Ovary (tissue), 9 donors: ENCODE results near the gene SLC30A7. TPM values are rescaled to one million over a fixed set of nuclear protein-coding genes. Genes with fewer than 3 reads are reported as not detected.

ENCODE experiments used
- DNase-seq, 5 donors: peaks; one replicate each; pipeline ENCODE4 v3.0.0-alpha.2; 2019 to 2020
- H3K27ac ChIP-seq, 2 donors: fragments of 200-600 bp; one replicate each; pipeline versions ENCODE4 v1.5.1 to v1.8.0; 2019 to 2022
- H3K27me3 ChIP-seq: fragments of 200-600 bp; one replicate; pipeline ENCODE4 v1.8.0; 2022
- H3K36me3 ChIP-seq: fragments of 200-600 bp; sonication (generic); one replicate; pipeline ENCODE4 v1.5.1; 2019
- H3K4me1 ChIP-seq: one replicate; pipeline ENCODE4 v1.8.1; 2013; ENCODE audit warnings: mild to moderate bottlenecking, moderate library complexity; ENCODE audit not compliant: insufficient read depth
- H3K4me3 ChIP-seq: fragments of 200-600 bp; sonication (generic); one replicate; pipeline ENCODE4 v1.5.1; 2017
- H3K9me3 ChIP-seq, 2 donors: fragments of 200-600 bp in 1 of 2; sonication (generic) in 1 of 2; one replicate each; pipeline versions ENCODE4 v1.5.1 to v1.8.1; 2013 to 2019; ENCODE audit warnings: mild to moderate bottlenecking in 1 of 2, moderate library complexity in 1 of 2
- EP300 ChIP-seq: sonication (generic); formaldehyde crosslinking; IDR thresholded peaks from one replicate; pipeline ENCODE4 v1.6.1; 2017; ENCODE audit warnings: antibody characterized with exemption
- POLR2A ChIP-seq: fragments of 450-650 bp; IDR thresholded peaks from one replicate; pipeline ENCODE4 v1.6.1; 2017; ENCODE audit warnings: antibody characterized with exemption, mild to moderate bottlenecking, moderate library complexity
- WGBS, 3 donors: extraction: QIAGEN DNeasy Blood & Tissue Kit in 1 of 3; methylation state at CpG; one replicate each; pipeline versions ENCODE4 v1.1.5 to v1.1.7; 2013 to 2017; 5-methylcytosine and 5-hydroxymethylcytosine counted together
- intact Hi-C, 4 donors: fragments of 100-400 bp; cut with DNase I; formaldehyde crosslinking; loops; one replicate each; pipeline versions ENCODE4 v1.11.0 to v1.15.1; 2022 to 2023
- polyA plus RNA-seq, 2 donors: library from polyadenylated mRNA; stranded (reverse); fragments of 200-250 nt in 1 of 2; fragments of 350-450 nt in 1 of 2; fragmentation: Illumina TruSeq in 1 of 2; extraction: RNeasy Lipid Tissue Mini Kit (QIAGEN cat#74804) in 1 of 2; gene quantifications; one replicate each; pipeline ENCODE4 v1.2.3, GENCODE V29; 2013 to 2014
- total RNA-seq, 7 donors: library from RNA; depleted of rRNA in 2 of 7; stranded (reverse); fragments of >200 nt in 2 of 7; fragmentation: NEBNext Ultra II Directional in 3 of 7; extraction: Animal tissue kit (Norgen Biotek cat#: 25700) in 3 of 7; gene quantifications; one replicate each; pipeline versions ENCODE4 v1.1.0 to v1.2.4, GENCODE V29; 2016 to 2023
- TF ChIP-seq, protein P1 (sequence below), 3 donors: fragments of 450-650 bp in 2 of 3; fragments of 200-600 bp in 1 of 3; IDR thresholded peaks; one replicate each; pipeline versions ENCODE4 v1.5.1 to v1.8.0; 2016 to 2022; ENCODE audit warnings: antibody characterized with exemption in 3 of 3, mild to moderate bottlenecking in 1 of 3
- donor health status: DM: no; HTN: no; CAD: no; lungs with moderate emphysema.
- donor health status: DM: no; HTN: no; CAD: no.
- donor health status: Bipolar disorder and iron deficiency.
- donor health status: DM: yes; HTN: yes; CAD: no.
- donor health status: DM: no; HTN: no; CAD: no.
- donor health status: DM: yes; HTN: yes; CAD: no.

Gene SLC30A7
- total and polyA plus RNA-seq, 9 donors = 4.1 to 25.3 (median 15.4) TPM

DNA sequence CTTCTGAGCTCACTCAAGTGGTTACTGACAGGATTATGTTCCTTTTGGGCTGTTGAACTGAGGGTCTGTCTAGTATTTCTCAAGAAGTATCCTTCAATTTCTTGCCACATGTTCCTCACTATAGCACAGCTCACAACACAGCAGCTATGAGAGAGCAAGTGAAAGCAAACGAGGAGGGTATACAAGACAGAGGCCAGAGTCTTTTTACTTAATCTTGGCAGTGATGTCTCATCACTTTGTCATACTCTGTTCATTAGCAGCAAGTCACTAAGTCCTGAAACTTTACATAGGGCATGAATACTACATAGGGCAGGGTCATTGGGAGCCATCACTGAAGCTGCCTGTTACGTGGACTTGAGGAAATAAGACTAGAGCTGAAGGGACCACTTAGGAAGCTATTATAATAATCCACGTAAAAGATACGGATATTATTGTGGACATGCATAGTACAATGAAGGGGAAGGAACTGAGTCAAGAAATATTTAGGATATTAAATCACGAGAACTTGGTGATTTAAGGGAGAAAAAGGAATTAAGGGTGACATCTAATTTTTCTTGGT is 63.7 kb downstream of the SLC30A7 start:
- H3K36me3 ChIP-seq = no peaks in the 10 kb centered on the region
- intact Hi-C loops = no loop called here
- no peak for DNase-seq
- no peaks in the 10 kb centered on the region for H3K9me3 ChIP-seq
- H3K27ac ChIP-seq = no peak overlapping the region
- no peak overlapping the region for H3K4me3 ChIP-seq
- 91 to 95% (median 92%) methylated on average over 5 of the region's 5 CpGs for WGBS, 3 donors
- TF ChIP-seq EP300 = no peak
- TF ChIP-seq, protein P1, sequence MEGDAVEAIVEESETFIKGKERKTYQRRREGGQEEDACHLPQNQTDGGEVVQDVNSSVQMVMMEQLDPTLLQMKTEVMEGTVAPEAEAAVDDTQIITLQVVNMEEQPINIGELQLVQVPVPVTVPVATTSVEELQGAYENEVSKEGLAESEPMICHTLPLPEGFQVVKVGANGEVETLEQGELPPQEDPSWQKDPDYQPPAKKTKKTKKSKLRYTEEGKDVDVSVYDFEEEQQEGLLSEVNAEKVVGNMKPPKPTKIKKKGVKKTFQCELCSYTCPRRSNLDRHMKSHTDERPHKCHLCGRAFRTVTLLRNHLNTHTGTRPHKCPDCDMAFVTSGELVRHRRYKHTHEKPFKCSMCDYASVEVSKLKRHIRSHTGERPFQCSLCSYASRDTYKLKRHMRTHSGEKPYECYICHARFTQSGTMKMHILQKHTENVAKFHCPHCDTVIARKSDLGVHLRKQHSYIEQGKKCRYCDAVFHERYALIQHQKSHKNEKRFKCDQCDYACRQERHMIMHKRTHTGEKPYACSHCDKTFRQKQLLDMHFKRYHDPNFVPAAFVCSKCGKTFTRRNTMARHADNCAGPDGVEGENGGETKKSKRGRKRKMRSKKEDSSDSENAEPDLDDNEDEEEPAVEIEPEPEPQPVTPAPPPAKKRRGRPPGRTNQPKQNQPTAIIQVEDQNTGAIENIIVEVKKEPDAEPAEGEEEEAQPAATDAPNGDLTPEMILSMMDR (IDR thresholded peaks at IDR 0.05) = no peak
- TF ChIP-seq POLR2A = no peak
- no peaks in the 10 kb centered on the region for H3K27me3 ChIP-seq
- no peaks in the 10 kb centered on the region for H3K4me1 ChIP-seq

DNA sequence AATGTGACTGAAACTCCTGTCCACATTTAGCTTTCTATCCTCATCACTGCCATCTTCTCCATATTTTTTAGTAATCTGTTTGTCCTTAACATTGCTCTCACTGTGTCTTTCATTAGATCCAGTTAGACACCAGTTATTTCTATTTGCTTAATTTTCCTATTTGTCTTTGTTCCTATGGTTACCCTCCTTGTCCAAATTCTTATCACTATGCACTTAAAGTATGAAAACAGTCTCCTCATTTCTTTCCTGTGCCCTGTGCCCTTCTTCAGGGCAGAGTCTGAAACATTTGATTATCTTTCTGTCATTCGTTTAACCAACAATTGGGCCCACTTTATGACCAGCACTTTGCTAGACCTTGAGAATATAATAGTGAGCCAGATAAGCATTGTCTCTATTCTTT is 64.2 kb downstream of the SLC30A7 start:
- intact Hi-C loops = no loop called here
- no peak for DNase-seq
- Histone ChIP-seq H3K36me3 (no peaks in the 10 kb centered on the region), H3K9me3 (no peaks in the 10 kb centered on the region), H3K4me1 (no peaks in the 10 kb centered on the region), H3K27me3 (no peaks in the 10 kb centered on the region), H3K27ac (no peak overlapping the region), H3K4me3 (no peak overlapping the region)
- TF ChIP-seq POLR2A = no peak
- 37 to 63% (median 52%) methylated on average over 1 of the region's 1 CpG for WGBS, 3 donors

DNA sequence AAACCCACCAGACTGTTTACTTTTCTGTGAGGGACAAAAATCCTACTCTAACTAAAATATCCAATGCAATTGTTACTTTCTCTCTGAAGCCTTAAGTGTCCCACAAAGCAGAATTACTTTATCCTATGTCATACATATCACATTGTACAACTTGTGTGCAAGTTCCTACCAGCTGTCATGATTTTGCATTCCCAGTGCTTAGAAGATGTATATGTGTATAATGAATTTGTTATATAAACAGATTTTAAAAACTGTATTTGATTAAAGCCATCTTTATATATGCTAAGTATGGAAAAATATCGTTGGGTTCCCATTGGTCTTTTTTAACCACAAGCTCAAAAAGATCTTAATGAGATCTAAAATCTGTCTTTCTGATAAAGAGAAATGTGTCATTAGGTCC is 72.7 kb downstream of the SLC30A7 start:
- intact Hi-C loops = no loop called here
- Histone ChIP-seq H3K4me1 (no peaks in the 10 kb centered on the region), H3K27me3 (no peaks in the 10 kb centered on the region), H3K36me3 (no peaks in the 10 kb centered on the region), H3K4me3 (no peak overlapping the region), H3K27ac (no peak overlapping the region), H3K9me3 (no peaks in the 10 kb centered on the region)
- DNase-seq = no peak
- TF ChIP-seq POLR2A (no peak), EP300 (no peak)
- TF ChIP-seq, protein P1 (IDR thresholded peaks at IDR 0.05) = no peak
- 62 to 81% (median 73%) methylated on average over 1 of the region's 1 CpG for WGBS, 3 donors

DNA sequence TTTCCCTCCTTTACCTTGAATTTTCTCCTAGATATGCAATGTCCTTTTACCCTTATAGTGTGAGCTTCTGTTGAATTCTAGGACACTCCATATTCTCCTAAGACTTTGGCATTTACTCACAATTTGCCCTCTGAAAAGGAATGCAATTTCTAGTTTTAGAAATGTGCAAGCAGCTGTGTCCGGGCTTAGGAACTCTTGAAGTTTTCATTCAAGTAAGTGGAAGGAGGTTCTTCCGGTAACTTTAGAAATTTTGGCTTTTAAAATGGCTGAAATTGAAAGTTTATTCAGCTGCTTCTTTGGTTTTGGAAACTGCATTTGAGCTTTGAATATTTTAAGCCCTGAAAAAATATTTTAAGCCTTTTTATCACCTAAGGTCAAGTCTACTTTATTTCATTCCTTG is 73.4 kb downstream of the SLC30A7 start:
- Histone ChIP-seq H3K4me3 (no peak overlapping the region), H3K36me3 (no peaks in the 10 kb centered on the region), H3K27me3 (no peaks in the 10 kb centered on the region), H3K27ac (no peak overlapping the region), H3K9me3 (no peaks in the 10 kb centered on the region), H3K4me1 (no peaks in the 10 kb centered on the region)
- no peak for DNase-seq
- intact Hi-C loops = no loop called here
- no peak for TF ChIP-seq EP300
- WGBS, 3 donors = 10 to 41% (median 14%) methylated on average over 2 of the region's 2 CpGs

DNA sequence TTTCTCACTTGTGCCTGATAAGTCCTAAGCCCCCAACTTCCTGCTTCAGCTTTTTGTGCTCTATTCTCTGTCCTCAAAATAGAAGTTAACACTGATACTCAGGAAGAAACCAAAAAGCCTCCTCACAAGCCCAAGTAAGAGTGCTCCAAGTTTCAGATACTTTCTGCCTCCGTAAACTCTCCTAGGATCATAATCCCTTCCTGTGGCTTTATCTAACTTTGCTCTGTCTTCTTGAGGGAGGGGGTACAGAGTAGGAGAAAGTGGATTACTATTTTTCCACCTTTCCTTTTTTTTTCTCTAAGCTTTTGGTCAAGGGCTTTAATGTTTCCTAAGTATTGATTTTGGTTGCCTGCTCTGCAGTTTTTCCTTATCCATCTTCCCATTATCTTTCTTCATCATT is 75.1 kb downstream of the SLC30A7 start:
- TF ChIP-seq EP300 (no peak), POLR2A (no peak)
- TF ChIP-seq, protein P1 (IDR thresholded peaks at IDR 0.05) = no peak
- H3K36me3 ChIP-seq = no peaks in the 10 kb centered on the region
- H3K27ac ChIP-seq = no peak overlapping the region
- intact Hi-C loops = no loop called here
- H3K9me3 ChIP-seq = no peaks in the 10 kb centered on the region
- H3K4me3 ChIP-seq = no peak overlapping the region
- whole genome bisulfite sequencing, 3 donors = 98 to 100% (median 98%) methylated on average over 1 of the region's 1 CpG
- H3K4me1 ChIP-seq = no peaks in the 10 kb centered on the region
- H3K27me3 ChIP-seq = no peaks in the 10 kb centered on the region
- no peak for DNase-seq

DNA sequence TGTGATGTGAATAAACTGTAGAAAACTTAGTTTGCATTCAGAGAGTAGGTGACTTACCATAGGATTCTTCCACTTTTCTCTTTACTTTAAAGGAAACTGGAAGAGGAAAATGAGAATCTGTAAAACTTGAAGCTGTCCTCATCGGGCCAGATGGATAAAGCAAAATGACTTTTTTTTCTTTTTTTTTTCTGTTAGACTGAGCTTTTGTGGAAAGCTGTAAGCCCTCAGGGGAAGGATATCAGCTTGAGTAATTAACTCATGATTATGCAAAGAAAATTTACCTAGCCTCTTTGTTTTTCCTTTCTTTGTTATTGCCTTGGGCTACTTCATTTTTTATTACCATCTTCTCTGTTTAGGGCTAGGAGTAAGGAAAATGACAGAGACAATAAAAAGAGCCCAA is 76.3 kb downstream of the SLC30A7 start:
- TF ChIP-seq, protein P1 (IDR thresholded peaks at IDR 0.05) = no peak
- no peak for TF ChIP-seq EP300
- TF ChIP-seq POLR2A = no peak
- Histone ChIP-seq H3K36me3 (no peaks in the 10 kb centered on the region), H3K4me1 (no peaks in the 10 kb centered on the region), H3K9me3 (no peaks in the 10 kb centered on the region), H3K27ac (no peak overlapping the region), H3K27me3 (no peaks in the 10 kb centered on the region), H3K4me3 (no peak overlapping the region)
- intact Hi-C loops = no loop called here
- DNase-seq = no peak
- 51 to 62% (median 55%) methylated on average over 1 of the region's 1 CpG for WGBS, 3 donors
